GM21737 (cell line): ENCODE data around the gene ST6GALNAC6.
A peak's percentile ranks its signal among the peaks of the same experiment; 100 is the strongest.

Experiments used
- ATAC-seq: cut with Tn5 transposase; IDR thresholded peaks from one replicate; pipeline ENCODE4 v1.9.1; 2021; ENCODE audit warnings: mild to moderate bottlenecking, moderate library complexity; ENCODE audit not compliant: unreplicated experiment

ST6GALNAC6 gene

DNA sequence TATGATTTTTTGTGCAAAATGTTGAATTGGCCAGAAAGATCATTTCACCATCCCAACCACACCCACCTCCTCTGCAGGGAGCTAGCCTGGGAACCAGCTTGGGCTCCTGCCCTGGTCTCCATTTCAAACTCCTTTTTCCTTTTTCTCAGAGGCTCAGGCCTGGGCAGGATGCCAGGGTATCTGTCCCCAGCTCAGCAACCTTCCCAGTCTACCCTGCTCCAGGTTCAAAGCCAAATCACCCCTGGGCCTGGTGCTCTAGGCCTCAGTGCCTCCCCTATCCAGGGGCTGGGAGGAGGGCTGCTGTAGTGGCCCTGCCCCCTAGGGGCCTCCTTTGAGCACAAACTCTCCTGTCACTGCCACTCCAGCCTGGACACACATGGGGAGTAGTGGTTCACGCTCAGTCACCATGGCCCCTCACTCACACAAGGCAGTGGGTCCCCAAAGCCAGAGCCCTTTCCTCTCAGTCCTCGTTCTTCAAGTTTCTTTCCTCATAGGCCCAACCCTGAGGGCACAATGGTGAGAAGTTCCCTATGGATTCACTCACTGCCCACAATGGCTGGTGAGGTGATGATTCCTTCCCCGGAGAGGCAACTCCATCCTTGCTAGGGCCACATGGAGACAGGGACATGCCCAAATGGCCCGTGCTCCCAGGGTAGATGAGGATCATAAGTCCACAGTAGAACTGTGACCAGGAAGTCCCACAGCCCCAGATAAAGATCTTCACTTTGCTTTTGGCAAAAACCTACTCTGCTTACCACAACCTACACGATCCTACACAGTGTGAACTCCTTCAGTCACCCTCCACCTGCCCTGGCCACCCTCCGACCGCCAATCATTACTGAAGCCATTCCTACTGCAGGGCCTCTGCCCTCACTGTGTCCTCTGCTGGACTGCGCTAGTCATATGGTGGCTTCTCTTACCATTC lies 19.0 kb upstream of the ST6GALNAC6 start:
- ATAC-seq: no peak

DNA sequence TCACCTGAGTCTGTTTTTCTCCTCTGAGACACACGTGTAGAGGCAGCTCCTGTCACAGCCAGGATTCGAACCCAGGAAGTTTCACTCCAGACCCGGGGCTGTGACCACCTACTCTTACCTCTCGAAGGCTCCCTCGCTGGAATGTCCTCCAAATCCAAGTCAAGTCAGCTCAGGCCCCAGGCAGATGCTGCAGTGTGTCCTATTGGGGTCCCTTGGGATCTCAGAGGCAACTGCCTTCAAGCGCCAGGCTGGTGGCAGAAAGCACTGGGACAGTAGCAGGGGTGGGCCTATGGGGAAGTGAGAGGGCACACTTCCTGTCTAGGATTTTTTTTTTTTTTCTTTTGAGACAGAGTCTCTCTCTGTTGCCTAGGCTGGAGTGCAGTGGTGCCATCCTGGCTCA lies 18.2 kb upstream of the ST6GALNAC6 start:
- ATAC-seq: no peak

DNA sequence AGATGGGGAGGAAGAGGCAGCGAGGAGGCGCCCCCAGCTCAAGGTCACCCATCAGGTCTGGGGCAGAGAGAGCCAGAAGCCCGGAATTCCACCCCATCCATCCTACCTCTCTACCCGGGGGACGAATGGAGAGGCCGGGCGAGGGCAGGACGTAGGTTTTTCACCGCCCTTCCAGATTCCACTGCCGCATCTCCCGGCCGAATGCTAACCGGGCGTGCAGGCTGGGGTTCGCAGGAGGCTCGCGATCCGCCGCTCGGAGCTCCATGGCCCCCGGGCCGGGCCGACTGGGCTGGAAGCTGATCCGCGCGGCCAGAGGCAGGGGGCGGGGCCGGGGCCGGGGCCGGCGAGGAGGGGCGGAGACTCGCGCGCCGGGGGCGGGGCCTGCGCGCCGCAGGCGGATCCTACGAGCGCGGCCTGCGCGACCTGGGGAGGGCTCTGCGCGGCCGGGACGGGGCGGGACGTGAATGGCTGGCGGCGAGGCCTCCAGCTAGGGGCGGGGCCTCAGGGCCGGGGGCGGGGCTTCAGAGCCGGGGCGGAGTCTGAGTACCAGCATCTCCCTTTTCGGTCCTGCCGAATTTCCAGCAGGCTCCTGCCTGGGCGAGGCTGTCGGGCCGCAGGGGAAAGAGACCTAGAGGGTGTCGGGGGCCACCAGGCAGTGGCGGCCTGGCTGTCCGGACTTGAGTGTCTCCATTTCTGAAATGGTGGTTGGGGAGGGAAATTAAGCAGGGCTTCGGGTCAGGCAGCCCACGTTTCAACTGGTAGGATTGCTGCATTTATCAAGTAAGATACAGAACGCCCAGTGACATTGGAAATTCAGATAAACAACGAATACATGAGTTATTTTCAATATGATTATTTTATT lies 17.5 kb upstream of the ST6GALNAC6 start, which contains the start of gene ST6GALNAC4:
TSS of gene ST6GALNAC4 (minus strand) at position 322 of the 862 bp plus-strand sequence. CDS start 622 bp downstream, outside the sequence.
- peak; percentile 69 for ATAC-seq

DNA sequence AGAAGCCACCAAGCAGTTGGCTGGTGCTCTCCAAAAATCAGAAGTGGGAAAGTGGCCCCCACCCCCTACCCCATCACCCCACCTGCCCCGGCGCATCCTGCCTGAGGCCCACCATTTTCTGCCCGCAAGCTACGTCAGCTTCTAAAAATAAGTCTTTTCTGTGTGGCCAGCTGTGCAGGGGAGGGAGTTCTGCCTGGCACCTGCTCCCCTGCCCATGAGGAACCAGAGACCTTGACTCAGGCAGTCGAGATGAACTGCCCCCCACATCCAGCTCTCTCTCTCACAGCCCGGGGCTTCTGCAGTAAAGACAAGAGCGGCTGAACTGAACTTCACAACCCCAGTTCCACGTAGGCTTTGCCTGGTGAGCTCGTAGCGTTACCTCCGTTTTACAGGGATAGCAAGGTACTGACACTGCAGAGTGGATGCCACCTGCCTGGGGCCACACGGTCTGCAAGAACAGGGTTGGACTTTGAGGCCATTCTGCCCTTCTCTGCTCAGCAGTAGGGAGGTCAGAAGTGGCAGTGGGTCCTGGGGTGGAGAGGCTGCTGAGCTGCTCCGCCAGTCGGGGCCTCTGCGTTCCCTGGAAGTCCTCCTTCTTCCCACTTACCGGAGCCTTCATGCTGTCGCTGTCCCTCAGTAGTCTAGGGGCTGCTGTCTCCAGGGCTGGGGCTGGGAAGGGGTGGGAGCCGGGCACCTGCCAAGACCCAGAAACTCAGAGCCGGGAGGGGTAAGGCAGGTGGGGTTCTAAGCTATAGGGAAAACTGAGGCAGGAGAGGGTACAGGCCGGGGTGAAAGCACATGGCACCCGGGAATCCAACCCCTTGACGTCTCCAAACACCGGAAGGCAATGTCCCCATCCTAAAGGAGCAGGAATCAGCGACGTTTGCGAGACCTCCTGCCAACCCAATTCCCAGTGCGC lies 16.7 kb upstream of the ST6GALNAC6 start:
- no peak for ATAC-seq

DNA sequence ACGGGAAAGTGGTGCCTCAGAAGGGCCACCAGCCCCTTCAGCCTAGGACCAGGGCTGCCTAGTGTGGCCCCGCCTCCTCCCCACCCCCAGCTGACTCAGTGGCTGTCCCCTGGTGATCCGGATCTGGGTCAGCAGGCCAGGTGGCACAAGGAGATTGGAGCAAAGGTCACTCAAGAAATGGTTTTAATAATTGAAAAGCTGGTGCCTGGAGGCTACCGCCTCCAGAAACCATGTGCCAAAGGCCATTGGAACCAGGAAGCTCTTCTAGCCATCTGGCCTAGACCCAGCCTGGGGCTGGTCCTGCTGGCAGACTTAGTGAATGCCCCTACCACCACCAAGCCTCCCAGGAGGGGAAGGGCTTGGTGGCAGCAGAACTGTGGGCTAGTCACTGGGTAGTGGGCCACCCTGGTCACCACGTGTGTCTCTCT lies 15.9 kb upstream of the ST6GALNAC6 start:
- no peak for ATAC-seq

DNA sequence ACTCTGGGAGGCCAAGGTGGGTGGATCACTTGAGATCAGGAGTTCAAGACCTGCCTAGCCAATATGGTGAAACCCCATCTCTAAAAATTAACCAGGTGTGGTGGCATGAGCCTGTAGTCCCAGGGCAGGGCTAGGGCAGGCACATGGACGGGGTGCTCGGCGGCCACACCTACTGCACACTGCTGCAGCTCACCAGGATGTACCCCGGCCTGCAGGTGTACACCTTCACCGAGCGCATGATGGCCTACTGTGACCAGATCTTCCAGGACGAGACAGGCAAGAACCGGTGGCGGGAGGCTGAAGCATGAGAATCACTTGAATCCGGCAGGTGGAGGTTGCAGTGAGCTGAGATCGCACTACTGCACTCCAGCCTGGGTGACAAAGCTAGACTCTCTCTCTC lies 14.3 kb upstream of the ST6GALNAC6 start:
- no peak for ATAC-seq

DNA sequence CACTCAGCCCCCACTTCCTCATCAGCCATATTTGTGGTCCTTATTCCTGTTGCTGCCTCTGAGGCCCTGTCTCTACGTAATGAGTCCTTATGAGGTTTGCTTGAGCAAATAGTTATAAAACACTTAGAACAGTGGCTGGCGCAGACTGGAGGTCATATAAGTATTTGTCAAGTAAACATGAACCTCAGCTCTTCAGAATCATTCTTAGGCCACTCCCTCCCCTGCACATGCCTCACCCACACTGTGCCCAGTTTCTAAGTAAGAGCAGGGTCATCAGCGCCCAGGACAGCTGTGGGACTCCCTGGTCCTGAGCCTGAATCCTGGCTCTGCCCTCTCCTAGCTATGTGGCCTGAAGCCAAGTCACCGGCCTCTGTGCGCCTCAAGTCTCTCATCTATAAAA lies 13.5 kb upstream of the ST6GALNAC6 start:
- ATAC-seq: no peak

DNA sequence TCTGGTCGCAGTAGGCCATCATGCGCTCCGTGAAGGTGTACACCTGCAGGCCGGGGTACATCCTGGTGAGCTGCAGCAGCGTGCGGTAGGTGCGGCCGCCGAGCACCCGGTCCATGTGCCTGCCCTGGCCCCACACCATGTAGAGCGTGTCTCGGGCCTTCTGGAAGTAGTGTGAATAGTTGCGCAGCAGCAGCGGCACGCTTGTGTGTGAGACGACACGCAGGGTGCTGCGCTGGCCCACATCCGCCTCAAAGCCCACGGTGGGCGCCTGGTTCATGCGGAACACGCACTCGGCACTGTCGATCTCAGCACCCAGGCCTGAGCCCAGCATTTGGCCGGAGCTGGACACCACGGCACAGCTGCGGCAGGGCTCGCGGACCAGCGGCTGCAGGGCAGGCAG lies 12.9 kb upstream of the ST6GALNAC6 start:
- no peak for ATAC-seq

DNA sequence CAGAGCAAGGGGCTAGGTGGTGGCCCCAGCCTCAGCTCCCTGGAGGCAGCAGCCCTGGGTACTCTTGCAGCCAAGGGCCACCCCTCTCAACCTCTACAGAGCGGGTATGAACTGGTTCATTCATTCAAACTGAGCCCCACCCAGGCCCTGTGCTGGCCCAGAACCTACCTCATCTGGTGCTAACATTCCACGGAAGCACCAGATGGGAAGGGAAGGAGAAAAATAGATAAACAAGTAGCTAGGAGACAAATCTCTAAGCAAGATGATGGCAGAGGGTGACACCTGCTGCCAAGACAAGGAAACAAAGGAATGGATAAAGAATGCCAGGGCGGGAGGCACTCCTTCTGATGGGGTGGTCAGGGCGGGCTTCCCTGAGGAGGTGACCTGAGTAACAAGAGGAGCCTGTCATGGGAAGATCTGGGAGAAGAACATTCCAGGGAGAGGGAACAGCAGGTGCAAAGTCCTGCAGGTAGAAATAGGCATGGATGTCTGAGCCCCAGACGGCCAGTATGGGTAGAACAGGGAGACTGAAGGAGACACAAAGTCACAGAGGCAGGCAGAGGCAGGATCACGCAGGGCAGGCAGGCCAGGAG lies 11.3 kb upstream of the ST6GALNAC6 start:
- ATAC-seq: no peak

DNA sequence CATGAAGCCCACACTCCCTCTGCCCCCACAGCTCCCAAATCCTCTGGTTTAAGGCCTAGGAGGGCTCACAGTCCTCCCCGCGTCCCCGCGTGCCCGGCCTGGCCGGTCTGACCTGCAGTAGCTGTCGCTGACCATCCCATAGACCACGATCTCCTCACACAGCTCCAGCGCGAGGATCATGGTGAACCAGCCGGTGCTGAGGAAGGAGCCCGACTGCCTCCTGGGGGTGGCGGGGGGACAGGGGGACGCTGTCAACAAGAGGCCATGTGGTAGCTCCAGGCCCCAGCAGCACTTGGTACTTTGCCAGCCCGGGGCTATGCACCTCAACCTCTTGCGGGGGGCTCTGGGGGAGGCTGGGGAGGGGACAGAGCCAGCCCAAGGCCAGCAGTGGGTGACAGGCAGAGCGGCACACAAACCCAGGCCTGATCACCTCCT lies 10.5 kb upstream of the ST6GALNAC6 start:
- no peak for ATAC-seq

DNA sequence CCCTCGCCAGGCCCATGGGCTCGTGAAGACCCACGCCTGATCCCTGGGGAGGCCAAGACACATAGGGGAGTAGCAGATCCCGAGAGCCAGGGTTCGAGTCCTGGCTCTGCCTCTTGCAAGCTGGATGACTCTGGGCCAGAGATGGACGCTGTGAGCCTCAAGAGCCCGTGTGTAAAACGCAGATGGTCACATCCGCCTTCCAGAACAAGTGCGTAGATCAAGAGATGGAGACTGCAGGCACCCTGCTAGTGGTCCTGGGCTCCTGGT lies 9.2 kb upstream of the ST6GALNAC6 start:
- ATAC-seq: no peak

DNA sequence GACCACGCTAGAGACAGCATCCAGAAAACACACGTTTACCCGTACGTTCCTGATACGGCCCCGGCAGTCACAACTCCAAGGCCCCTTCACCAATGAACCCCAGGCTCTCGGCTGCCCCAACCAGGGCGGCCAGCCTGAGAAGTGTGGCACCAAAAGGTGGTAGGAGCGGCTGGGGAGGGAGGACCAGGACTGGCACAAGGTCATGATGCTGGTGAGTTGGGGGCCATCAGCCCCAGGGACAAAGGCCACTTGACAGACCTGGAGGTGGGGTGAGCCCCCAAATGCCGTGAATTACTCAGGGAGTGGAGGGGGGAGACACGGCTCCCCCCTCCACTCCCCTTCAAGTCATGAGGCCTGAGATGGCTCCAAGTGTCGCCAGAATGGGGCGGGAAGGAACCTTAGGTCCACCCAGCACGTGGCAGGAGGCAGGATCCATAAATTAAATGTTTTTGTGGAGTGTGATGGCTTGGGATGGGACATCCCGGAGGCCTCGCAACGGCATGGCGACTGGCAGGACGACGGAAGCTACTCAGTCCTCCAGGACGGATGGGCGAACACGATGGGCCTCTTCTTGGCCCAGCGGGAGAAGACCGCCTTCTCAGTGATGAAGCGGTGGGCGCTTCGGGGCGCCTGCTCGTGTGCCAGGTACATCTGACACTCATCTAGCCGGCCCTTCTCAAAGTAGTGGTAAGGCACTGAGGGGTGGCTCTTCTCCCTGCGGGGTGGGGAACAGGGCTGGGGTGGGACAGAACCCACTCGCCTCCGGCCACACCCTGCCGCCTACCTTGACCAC lies 8.7 kb upstream of the ST6GALNAC6 start:
- ATAC-seq: no peak

DNA sequence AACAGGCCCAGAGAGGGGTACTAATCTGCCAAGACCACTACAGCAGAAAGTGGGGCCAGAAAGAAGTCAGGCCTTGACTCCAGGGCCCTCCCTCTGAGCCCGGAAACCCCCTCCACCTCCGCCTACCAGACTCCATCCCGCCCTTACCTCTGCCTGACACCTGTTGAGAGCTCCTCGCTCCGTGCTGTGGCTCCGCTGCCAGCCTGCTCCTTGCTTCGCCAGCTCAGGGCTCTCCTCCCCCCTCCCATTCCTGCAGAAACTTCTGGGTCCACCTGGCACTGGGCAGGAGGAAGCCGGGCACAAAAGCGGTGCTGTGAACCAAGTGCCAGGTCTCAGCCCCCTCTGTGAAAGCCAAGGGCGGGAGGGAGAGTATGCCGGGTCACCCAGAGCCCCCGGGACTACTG lies 6.4 kb upstream of the ST6GALNAC6 start:
- ATAC-seq: no peak

DNA sequence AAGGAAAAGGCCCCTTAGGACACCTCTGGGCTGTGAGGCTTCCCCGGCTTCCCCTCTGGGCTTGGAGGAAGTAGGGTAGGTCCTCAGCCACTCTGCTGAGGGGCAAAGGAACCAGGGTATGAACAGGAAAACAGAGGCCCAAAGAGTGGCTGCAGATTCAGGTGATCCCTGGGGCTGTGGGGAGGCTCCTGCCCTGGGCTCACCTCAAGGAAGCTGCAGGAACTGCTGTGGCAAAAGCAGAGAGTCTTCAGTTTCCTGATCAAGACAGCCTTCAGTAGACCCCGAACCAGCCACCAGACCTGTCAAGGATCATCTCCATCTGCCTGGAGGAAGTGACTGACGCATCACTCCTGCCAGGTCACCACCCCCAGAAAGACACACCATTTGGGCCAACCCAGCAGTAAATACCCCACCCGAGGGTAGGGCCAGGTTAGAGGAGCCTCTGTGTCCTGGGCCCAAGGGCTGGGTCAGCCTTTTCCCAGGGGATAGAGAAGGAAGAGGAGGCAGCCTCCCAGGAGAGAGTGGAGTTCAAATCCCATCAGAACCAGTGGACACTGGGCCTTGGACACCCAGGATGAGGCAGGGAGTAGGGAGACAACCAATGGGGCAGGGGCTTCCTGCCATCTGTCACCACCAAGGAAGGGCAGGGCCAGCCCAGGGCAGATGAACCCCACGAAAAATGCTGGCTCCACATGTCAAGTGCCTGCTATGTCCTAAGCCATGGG lies 5.8 kb upstream of the ST6GALNAC6 start:
- ATAC-seq: no peak

DNA sequence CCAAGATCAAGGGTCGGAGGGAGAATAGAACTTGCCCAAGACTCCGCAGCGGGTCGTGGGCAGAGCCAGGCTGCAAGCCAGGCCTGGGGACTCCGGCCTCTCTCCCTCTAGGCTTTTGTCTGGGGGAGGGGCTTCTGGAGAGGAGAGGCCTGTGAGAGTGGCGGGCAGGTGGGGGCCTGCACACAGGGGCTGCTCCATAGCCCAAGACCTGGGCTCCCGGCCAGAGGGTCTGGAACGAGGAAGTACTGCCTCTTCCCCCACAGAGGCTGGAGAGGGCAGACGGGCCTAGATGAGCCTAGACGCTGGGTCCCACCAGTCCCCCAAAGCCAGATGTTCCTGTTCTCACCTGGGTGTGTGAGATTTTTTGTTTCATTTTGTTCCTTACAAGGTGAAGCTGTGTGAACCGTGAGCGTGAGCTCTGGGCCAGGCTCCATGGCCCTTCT lies 5.2 kb upstream of the ST6GALNAC6 start:
- ATAC-seq: no peak

DNA sequence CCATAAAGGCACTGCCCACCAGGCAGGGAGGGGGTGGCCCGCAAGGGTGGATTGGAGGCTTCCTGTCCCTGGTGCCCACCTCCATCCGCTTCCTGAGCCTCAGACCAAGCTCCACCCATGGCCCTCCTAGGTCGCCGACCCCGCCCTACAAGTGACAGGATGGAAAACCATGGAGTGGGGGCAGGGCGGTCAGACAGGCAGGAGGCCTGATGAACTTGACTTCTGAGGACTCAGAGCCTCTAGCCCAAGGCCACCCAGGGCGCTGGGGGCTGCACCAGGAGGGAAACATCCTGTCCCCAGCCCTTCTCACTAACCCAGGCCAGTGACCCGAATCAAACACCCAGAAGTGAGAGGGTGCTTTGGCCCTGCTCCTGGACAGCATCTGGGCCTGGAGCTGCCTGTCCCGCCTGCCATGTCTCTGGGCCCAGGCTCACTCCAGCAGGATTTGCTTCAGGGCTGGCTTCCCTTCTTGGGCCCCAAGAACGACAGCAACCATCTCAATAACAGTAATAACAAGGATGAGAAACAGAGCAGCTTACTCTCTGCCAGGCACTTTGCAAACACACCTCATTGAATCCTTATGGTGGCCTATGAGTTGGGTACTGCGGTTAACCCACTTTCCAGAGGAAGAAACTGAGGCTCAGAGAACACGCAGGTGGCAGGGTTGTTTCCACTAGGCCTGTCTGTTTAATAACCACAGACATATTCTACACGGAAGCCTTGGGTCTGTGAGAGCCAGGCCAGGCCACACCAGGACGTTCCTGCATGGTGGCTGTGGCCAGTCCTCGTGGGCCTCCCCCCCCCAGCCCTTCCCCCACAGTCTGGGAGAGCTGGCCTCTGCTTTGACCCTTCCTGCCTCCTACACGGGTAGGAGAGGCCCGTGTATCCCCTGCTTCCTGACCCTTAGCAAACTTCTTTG lies 4.4 kb upstream of the ST6GALNAC6 start:
- ATAC-seq: no peak

DNA sequence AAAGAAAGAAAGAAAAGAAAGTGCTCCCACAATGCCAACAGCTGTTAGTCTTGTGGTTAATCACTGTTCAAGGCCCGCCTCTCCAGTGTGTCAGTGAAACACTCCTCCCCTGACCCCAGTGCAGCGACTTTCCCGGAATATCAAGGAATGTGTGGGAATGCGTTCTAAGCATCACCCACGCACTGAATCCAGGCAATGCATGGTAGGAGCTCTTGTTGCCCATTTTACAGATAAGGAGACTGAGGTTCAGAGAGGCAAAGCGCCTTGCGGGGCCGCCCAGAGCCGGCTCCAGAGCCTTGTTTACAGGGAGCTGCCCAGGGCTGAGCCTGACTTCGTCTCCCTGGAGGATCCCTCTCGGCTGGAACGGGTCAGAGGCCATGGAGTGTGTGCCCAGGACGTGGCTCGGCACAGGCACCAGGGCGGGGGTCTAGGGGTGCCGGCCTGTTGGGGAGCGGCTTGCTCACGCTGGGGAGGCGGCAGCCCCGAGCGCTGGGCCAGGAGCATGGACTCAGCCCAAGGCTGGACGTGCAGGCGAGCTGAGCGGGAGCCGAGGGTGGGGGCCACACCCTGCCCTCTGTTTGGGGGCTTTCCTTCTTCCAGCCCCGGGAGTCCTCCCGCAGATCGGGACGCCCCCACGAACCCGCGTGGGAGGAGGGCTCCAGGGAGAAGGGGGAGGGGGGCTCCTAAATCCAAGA lies 823 bp downstream of the ST6GALNAC6 start:
- no peak for ATAC-seq
